Body of pancreas (tissue), 4 donors: Measurements from ENCODE around the gene ARHGAP30.

Experiments used
- POLR2A ChIP-seq, 3 donors: fragments of 450-650 bp; IDR thresholded peaks; one replicate each; pipeline ENCODE4 v1.6.1; 2016; ENCODE audit warnings: antibody characterized with exemption in 3 of 3, mild to moderate bottlenecking in 2 of 3
- TF ChIP-seq, protein P1 (sequence below), 7 experiments: fragments of 450-650 bp in 4 of 7; fragments of 200-600 bp in 3 of 7; sonication (generic) in 3 of 7; IDR thresholded peaks; one replicate each; pipeline ENCODE4 v1.5.1; 2016 to 2019; ENCODE audit warnings: antibody characterized with exemption in 7 of 7

DNA sequence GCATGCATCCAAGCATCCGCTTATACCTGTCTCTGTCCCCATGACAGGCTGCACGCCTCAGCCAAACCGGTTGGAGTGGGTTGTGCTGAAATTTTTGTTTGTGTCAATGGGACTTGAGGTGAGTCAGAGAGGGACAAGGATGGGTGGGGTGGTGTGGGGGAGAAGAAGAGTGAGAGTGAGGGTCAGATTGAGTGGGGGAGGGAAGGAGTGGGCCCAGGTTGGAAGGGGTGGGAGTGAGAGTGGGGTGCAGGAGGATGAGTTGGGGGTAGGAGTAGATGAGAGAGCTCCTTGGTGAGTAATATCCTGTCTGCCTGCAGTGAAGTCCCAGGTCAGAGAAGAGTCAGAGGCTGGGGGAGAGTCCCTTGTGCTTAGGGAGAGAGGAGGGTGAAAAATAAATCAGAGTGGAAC lies 22.9 kb upstream of the ARHGAP30 start:
- TF ChIP-seq POLR2A (IDR thresholded peaks at IDR 0.05): no peak
- TF ChIP-seq, protein P1, sequence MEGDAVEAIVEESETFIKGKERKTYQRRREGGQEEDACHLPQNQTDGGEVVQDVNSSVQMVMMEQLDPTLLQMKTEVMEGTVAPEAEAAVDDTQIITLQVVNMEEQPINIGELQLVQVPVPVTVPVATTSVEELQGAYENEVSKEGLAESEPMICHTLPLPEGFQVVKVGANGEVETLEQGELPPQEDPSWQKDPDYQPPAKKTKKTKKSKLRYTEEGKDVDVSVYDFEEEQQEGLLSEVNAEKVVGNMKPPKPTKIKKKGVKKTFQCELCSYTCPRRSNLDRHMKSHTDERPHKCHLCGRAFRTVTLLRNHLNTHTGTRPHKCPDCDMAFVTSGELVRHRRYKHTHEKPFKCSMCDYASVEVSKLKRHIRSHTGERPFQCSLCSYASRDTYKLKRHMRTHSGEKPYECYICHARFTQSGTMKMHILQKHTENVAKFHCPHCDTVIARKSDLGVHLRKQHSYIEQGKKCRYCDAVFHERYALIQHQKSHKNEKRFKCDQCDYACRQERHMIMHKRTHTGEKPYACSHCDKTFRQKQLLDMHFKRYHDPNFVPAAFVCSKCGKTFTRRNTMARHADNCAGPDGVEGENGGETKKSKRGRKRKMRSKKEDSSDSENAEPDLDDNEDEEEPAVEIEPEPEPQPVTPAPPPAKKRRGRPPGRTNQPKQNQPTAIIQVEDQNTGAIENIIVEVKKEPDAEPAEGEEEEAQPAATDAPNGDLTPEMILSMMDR (IDR thresholded peaks at IDR 0.05): no peak
